ENCODE data around the gene CNTNAP2.

DNA sequence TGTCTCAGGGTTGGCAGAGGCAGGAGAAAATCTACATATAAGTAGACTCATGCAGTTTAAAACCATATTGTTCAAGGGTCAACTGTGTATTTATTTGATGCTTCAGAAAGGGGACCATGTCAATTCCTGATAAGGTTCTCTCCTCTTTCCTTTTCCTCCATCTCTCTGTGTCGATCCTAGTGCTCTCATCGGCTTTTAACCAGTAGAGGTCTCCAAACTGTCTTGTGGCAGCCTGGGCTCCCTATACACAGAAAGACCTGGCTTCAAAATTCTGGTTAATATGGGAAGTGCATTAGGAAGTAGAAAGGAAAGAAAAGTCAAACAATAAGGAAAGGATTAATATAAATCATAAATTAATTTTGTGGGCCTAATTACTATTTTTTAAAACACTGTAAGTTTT is 2169.5 kb downstream of the CNTNAP2 start:
- TF ChIP-seq, protein P1, sequence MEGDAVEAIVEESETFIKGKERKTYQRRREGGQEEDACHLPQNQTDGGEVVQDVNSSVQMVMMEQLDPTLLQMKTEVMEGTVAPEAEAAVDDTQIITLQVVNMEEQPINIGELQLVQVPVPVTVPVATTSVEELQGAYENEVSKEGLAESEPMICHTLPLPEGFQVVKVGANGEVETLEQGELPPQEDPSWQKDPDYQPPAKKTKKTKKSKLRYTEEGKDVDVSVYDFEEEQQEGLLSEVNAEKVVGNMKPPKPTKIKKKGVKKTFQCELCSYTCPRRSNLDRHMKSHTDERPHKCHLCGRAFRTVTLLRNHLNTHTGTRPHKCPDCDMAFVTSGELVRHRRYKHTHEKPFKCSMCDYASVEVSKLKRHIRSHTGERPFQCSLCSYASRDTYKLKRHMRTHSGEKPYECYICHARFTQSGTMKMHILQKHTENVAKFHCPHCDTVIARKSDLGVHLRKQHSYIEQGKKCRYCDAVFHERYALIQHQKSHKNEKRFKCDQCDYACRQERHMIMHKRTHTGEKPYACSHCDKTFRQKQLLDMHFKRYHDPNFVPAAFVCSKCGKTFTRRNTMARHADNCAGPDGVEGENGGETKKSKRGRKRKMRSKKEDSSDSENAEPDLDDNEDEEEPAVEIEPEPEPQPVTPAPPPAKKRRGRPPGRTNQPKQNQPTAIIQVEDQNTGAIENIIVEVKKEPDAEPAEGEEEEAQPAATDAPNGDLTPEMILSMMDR (conservative IDR thresholded peaks at IDR 0.05; ENCODE audit: low read depth, low read length): no peak
- TF ChIP-seq CEBPB (IDR thresholded peaks at IDR 0.05; ENCODE audit: low read depth, low read length) (no peak), MXI1 (IDR thresholded peaks at IDR 0.05; ENCODE audit: borderline replicate concordance, low read depth, low read length) (no peak), POLR2A (IDR thresholded peaks at IDR 0.05; ENCODE audit: low read depth, low read length) (no peak), CHD1 (IDR thresholded peaks at IDR 0.05; ENCODE audit: low read depth, low read length) (no peak), MAFK (IDR thresholded peaks at IDR 0.05; ENCODE audit: low read depth, low read length) (no peak), FOS (IDR thresholded peaks at IDR 0.05; ENCODE audit: low read depth, low read length) (no peak), RAD21 (IDR thresholded peaks at IDR 0.05; ENCODE audit: low read length) (no peak), SMC3 (IDR thresholded peaks at IDR 0.05; ENCODE audit: low read depth, low read length) (no peak), RCOR1 (IDR thresholded peaks at IDR 0.05; ENCODE audit: insufficient replicate concordance, low read length) (no peak)
- TF ChIP-seq, protein P2, sequence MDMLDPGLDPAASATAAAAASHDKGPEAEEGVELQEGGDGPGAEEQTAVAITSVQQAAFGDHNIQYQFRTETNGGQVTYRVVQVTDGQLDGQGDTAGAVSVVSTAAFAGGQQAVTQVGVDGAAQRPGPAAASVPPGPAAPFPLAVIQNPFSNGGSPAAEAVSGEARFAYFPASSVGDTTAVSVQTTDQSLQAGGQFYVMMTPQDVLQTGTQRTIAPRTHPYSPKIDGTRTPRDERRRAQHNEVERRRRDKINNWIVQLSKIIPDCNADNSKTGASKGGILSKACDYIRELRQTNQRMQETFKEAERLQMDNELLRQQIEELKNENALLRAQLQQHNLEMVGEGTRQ (IDR thresholded peaks at IDR 0.05; ENCODE audit: low read depth, low read length): no peak
